Mesenchymal stem cell (in vitro differentiated cells and primary cell): ENCODE results near the gene DNAJA4. TPM values are rescaled to one million over a fixed set of nuclear protein-coding genes. Genes with fewer than 3 reads are reported as not detected.

ENCODE experiments used
- DNase-seq: peaks from one replicate; pipeline ENCODE4 v3.0.0-alpha.2; 2013
- H2AFZ ChIP-seq: one replicate; pipeline ENCODE4 v1.6.1; 2013; ENCODE audit warnings: low read depth, mild to moderate bottlenecking, control low read depth, inconsistent platforms, low read length, moderate library complexity
- H2AK5ac ChIP-seq: 2 replicates; pipeline ENCODE4 v1.6.1; 2013; ENCODE audit warnings: low read length, moderate library complexity, mild to moderate bottlenecking, inconsistent platforms; ENCODE audit not compliant: severe bottlenecking
- H2BK120ac ChIP-seq: one replicate; pipeline ENCODE4 v1.6.1; 2013; ENCODE audit warnings: low read depth, mild to moderate bottlenecking, inconsistent platforms, low read length, moderate library complexity
- H2BK12ac ChIP-seq, 2 experiments: one replicate each; pipeline ENCODE4 v1.6.1; 2013; ENCODE audit warnings: inconsistent platforms in 2 of 2, low read length in 2 of 2, mild to moderate bottlenecking in 2 of 2, moderate library complexity in 2 of 2, control low read depth in 1 of 2
- H2BK15ac ChIP-seq: one replicate; pipeline ENCODE4 v1.6.1; 2013; ENCODE audit warnings: mild to moderate bottlenecking, low read depth, inconsistent platforms; ENCODE audit not compliant: poor library complexity, severe bottlenecking
- H2BK5ac ChIP-seq: 2 replicates; pipeline ENCODE4 v1.6.1; 2013; ENCODE audit warnings: low read depth, mild to moderate bottlenecking, low read length, control low read depth, inconsistent platforms; ENCODE audit not compliant: poor library complexity, severe bottlenecking
- H3K14ac ChIP-seq, 2 experiments: one replicate each; pipeline ENCODE4 v1.6.1; 2013; ENCODE audit warnings: inconsistent platforms in 2 of 2, low read length in 2 of 2, control low read depth in 1 of 2, mild to moderate bottlenecking in 1 of 2, moderate library complexity in 1 of 2
- H3K18ac ChIP-seq, 2 experiments: one replicate each; pipeline ENCODE4 v1.6.1; 2013; ENCODE audit warnings: inconsistent platforms in 2 of 2, low read length in 2 of 2, control low read depth in 1 of 2, low read depth in 1 of 2, mild to moderate bottlenecking in 1 of 2
- H3K23ac ChIP-seq, 2 experiments: one replicate each; pipeline ENCODE4 v1.6.1; 2013; ENCODE audit warnings: inconsistent platforms in 2 of 2, low read length in 2 of 2, mild to moderate bottlenecking in 2 of 2, moderate library complexity in 2 of 2, control low read depth in 1 of 2
- H3K27ac ChIP-seq: 2 replicates; pipeline ENCODE4 v1.5.1; 2013; ENCODE audit warnings: mild to moderate bottlenecking, moderate library complexity, low read length, control low read depth, inconsistent platforms; ENCODE audit not compliant: poor library complexity, severe bottlenecking
- H3K27me3 ChIP-seq, 2 experiments: 2 replicates each; pipeline versions ENCODE4 v1.6.1 to v1.7.0; 2013; ENCODE audit warnings: low read length in 2 of 2, mild to moderate bottlenecking in 2 of 2, moderate library complexity in 2 of 2, control low read depth in 1 of 2, inconsistent platforms in 1 of 2; ENCODE audit not compliant: control insufficient read depth in 1 of 2, insufficient read depth in 1 of 2
- H3K36me3 ChIP-seq, 2 experiments: 2 replicates each; pipeline versions ENCODE4 v1.6.1 to v1.7.0; 2013; ENCODE audit warnings: low read length in 2 of 2, control low read depth in 1 of 2, inconsistent platforms in 1 of 2, low read depth in 1 of 2, mild to moderate bottlenecking in 1 of 2; ENCODE audit not compliant: insufficient read depth in 2 of 2, control insufficient read depth in 1 of 2
- H3K4ac ChIP-seq, 2 experiments: one replicate each; pipeline ENCODE4 v1.6.1; 2013; ENCODE audit warnings: inconsistent platforms in 2 of 2, low read length in 2 of 2, mild to moderate bottlenecking in 2 of 2, moderate library complexity in 2 of 2, control low read depth in 1 of 2, low read depth in 1 of 2
- H3K4me1 ChIP-seq: 2 replicates; pipeline ENCODE4 v1.6.1; 2013; ENCODE audit warnings: low read depth, low read length, control low read depth; ENCODE audit not compliant: control insufficient read depth, insufficient read depth
- H3K4me2 ChIP-seq: 2 replicates; pipeline ENCODE4 v1.6.1; 2013; ENCODE audit warnings: low read length, mild to moderate bottlenecking, inconsistent platforms; ENCODE audit not compliant: poor library complexity, severe bottlenecking
- H3K4me3 ChIP-seq, 2 experiments: 2 replicates each; pipeline versions ENCODE4 v1.5.1 to v1.7.0; 2013; ENCODE audit warnings: low read length in 2 of 2, mild to moderate bottlenecking in 2 of 2, control low read depth in 1 of 2, low read depth in 1 of 2; ENCODE audit not compliant: insufficient read depth in 1 of 2
- H3K79me1 ChIP-seq: replicated peaks from 2 replicates; pipeline ENCODE4 v1.6.1; 2013; ENCODE audit warnings: mild to moderate bottlenecking, control low read depth, low read length, inconsistent platforms; ENCODE audit not compliant: poor library complexity, severe bottlenecking
- H3K9ac ChIP-seq: 2 replicates; pipeline ENCODE4 v1.7.0; 2013; ENCODE audit warnings: mild to moderate bottlenecking, low read length, moderate library complexity
- H3K9me3 ChIP-seq: 2 replicates; pipeline ENCODE4 v1.7.0; 2013; ENCODE audit warnings: mild to moderate bottlenecking, low read length; ENCODE audit not compliant: control insufficient read depth
- H4K8ac ChIP-seq: one replicate; pipeline ENCODE4 v1.6.1; 2013; ENCODE audit warnings: inconsistent platforms, mild to moderate bottlenecking, low read length, moderate library complexity
- H4K91ac ChIP-seq: one replicate; pipeline ENCODE4 v1.6.1; 2013; ENCODE audit warnings: mild to moderate bottlenecking, low read length, inconsistent platforms
- WGBS: methylation state at CpG from one replicate; pipeline ENCODE4 v1.1.7; 2013; ENCODE audit warnings: mixed read lengths; 5-methylcytosine and 5-hydroxymethylcytosine counted together
- polyA plus RNA-seq, 2 experiments: library from polyadenylated mRNA; stranded (reverse); fragments of 200-250 nt; gene quantifications; one replicate each; pipeline ENCODE4 v1.2.3, GENCODE V29; 2013

Gene DNAJA4
- polyA plus RNA-seq (2013, experiment 1 of 2) = 0.12 TPM
- 0.05 TPM for polyA plus RNA-seq (2013, experiment 2 of 2)

GRCh38 chr15:78264304-78265136 lies at the start of gene DNAJA4:
Gene DNAJA4, plus strand, starts transcription at chr15:78264562. Its CDS starts 202 bp downstream, at chr15:78264764.
- Histone ChIP-seq H3K9me3 (no peaks in the 10 kb centered on the region), H3K18ac (no peak within 1 kb of the TSS), H2BK15ac (peak within 1 kb of the TSS; percentile 23), H3K4ac (no peak within 1 kb of the TSS), H3K36me3 (no peaks in the 10 kb centered on the region), H2AK5ac (no peak within 1 kb of the TSS), H3K4me1 (peaks cover 5% of the 10 kb centered on the region), H2BK120ac (no peak within 1 kb of the TSS), H3K4me3 (peak within 1 kb of the TSS in 1 of 2 experiments; percentile 76), H4K91ac (peak within 1 kb of the TSS; percentile 21), H3K4me2 (no peak within 1 kb of the TSS), H4K8ac (no peak within 1 kb of the TSS), H3K27ac (no peak within 1 kb of the TSS), H3K14ac (no peak within 1 kb of the TSS), H3K27me3 (peaks cover 4 to 5% of the 10 kb centered on the region in 2 experiments), H2BK12ac (no peak within 1 kb of the TSS), H3K79me1 (no peaks in the 10 kb centered on the region), H3K9ac (peak within 1 kb of the TSS; percentile 76), H2AFZ (no peak within 1 kb of the TSS), H2BK5ac (no peak within 1 kb of the TSS), H3K23ac (no peak within 1 kb of the TSS)
- DNase-seq = no peak
- WGBS = 80% methylated on average over 93 of the region's 107 CpGs

GRCh38 chr15:78216276-78217104 lies 47.9 kb upstream of the DNAJA4 start:
- no peak overlapping the region for H3K18ac ChIP-seq
- H3K9me3 ChIP-seq = no peaks in the 10 kb centered on the region
- H2BK12ac ChIP-seq = no peak overlapping the region
- H3K27me3 ChIP-seq = peaks cover 0 to 17% of the 10 kb centered on the region in 2 experiments
- no peak overlapping the region for H2BK5ac ChIP-seq
- H4K8ac ChIP-seq = no peak overlapping the region
- H2AFZ ChIP-seq = no peak overlapping the region
- no peak overlapping the region for H2AK5ac ChIP-seq
- WGBS = 90% methylated on average over 7 of the region's 7 CpGs
- H3K23ac ChIP-seq = no peak overlapping the region
- H3K14ac ChIP-seq = no peak overlapping the region
- H3K4ac ChIP-seq = no peak overlapping the region
- no peaks in the 10 kb centered on the region for H3K36me3 ChIP-seq
- no peak overlapping the region for H2BK120ac ChIP-seq
- H3K9ac ChIP-seq = no peak overlapping the region
- H2BK15ac ChIP-seq = no peak overlapping the region
- H3K4me1 ChIP-seq = peaks cover 22% of the 10 kb centered on the region
- H4K91ac ChIP-seq = no peak overlapping the region
- DNase-seq = no peak
- H3K79me1 ChIP-seq = no peaks in the 10 kb centered on the region
- H3K4me2 ChIP-seq = no peak overlapping the region
- no peak overlapping the region for H3K4me3 ChIP-seq
- no peak overlapping the region for H3K27ac ChIP-seq

GRCh38 chr15:78220713-78221112 lies 43.6 kb upstream of the DNAJA4 start:
- no peak overlapping the region for H2BK120ac ChIP-seq
- H2AK5ac ChIP-seq = no peak overlapping the region
- no peaks in the 10 kb centered on the region for H3K9me3 ChIP-seq
- H2BK5ac ChIP-seq = no peak overlapping the region
- H3K27me3 ChIP-seq = peaks cover 0 to 19% of the 10 kb centered on the region in 2 experiments
- H3K4me1 ChIP-seq = no peaks in the 10 kb centered on the region
- no peak overlapping the region for H3K4me3 ChIP-seq
- no peak overlapping the region for H3K9ac ChIP-seq
- H3K79me1 ChIP-seq = no peaks in the 10 kb centered on the region
- 45% methylated on average over 1 of the region's 1 CpG for WGBS
- H3K36me3 ChIP-seq = no peaks in the 10 kb centered on the region
- H2AFZ ChIP-seq = no peak overlapping the region
- no peak for DNase-seq
- H3K14ac ChIP-seq = no peak overlapping the region
- H4K8ac ChIP-seq = no peak overlapping the region
- no peak overlapping the region for H2BK12ac ChIP-seq
- H3K23ac ChIP-seq = no peak overlapping the region
- no peak overlapping the region for H3K4ac ChIP-seq
- H4K91ac ChIP-seq = no peak overlapping the region
- no peak overlapping the region for H3K18ac ChIP-seq
- no peak overlapping the region for H3K27ac ChIP-seq
- H3K4me2 ChIP-seq = no peak overlapping the region
- no peak overlapping the region for H2BK15ac ChIP-seq
